ENCODE results near the gene BBS5.

The BBS5 gene

DNA sequence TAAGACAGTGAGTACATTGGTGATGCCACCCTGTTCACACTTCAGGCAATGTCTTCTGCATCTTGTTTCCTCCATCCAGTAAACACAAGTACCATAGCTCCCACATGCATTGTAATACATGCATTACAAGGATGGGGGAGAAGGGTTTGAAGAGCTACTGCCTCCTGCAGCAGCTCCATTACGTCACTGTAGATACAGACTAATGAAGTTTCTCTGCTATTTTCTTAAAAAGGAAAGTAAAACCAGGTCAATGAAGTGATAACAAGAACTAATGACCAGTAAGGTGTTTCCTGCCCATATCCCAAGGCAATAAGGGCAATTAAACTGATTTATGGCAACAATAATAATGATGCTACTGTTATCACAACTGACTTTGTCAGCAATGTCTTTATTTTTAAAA, 18.2 kb upstream of the BBS5 start:
- no peak for TF ChIP-seq TAF1 (IDR thresholded peaks at IDR 0.05; ENCODE audit: low read depth)
- TF ChIP-seq RAD21 (IDR thresholded peaks at IDR 0.05; ENCODE audit: low read depth) = no peak
- TF ChIP-seq TCF12 (IDR thresholded peaks at IDR 0.05; ENCODE audit: low read depth) = no peak
- TF ChIP-seq YY1 (IDR thresholded peaks at IDR 0.05; ENCODE audit: low read depth) = no peak
- no peak for TF ChIP-seq TEAD4 (IDR thresholded peaks at IDR 0.05)
- TF ChIP-seq EP300 (IDR thresholded peaks at IDR 0.05; ENCODE audit: borderline replicate concordance) = no peak
- no peak for TF ChIP-seq NFIC (IDR thresholded peaks at IDR 0.05)
- TF ChIP-seq, protein P1, sequence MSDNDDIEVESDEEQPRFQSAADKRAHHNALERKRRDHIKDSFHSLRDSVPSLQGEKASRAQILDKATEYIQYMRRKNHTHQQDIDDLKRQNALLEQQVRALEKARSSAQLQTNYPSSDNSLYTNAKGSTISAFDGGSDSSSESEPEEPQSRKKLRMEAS (IDR thresholded peaks at IDR 0.05) = no peak
- no peak for TF ChIP-seq FOXM1 (IDR thresholded peaks at IDR 0.05; ENCODE audit: borderline replicate concordance, low read depth)
- TF ChIP-seq, protein P2, sequence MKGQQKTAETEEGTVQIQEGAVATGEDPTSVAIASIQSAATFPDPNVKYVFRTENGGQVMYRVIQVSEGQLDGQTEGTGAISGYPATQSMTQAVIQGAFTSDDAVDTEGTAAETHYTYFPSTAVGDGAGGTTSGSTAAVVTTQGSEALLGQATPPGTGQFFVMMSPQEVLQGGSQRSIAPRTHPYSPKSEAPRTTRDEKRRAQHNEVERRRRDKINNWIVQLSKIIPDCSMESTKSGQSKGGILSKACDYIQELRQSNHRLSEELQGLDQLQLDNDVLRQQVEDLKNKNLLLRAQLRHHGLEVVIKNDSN (IDR thresholded peaks at IDR 0.05) = no peak
- no peak for TF ChIP-seq ZBTB7A (IDR thresholded peaks at IDR 0.05; ENCODE audit: low read depth)
- TF ChIP-seq, protein P3, sequence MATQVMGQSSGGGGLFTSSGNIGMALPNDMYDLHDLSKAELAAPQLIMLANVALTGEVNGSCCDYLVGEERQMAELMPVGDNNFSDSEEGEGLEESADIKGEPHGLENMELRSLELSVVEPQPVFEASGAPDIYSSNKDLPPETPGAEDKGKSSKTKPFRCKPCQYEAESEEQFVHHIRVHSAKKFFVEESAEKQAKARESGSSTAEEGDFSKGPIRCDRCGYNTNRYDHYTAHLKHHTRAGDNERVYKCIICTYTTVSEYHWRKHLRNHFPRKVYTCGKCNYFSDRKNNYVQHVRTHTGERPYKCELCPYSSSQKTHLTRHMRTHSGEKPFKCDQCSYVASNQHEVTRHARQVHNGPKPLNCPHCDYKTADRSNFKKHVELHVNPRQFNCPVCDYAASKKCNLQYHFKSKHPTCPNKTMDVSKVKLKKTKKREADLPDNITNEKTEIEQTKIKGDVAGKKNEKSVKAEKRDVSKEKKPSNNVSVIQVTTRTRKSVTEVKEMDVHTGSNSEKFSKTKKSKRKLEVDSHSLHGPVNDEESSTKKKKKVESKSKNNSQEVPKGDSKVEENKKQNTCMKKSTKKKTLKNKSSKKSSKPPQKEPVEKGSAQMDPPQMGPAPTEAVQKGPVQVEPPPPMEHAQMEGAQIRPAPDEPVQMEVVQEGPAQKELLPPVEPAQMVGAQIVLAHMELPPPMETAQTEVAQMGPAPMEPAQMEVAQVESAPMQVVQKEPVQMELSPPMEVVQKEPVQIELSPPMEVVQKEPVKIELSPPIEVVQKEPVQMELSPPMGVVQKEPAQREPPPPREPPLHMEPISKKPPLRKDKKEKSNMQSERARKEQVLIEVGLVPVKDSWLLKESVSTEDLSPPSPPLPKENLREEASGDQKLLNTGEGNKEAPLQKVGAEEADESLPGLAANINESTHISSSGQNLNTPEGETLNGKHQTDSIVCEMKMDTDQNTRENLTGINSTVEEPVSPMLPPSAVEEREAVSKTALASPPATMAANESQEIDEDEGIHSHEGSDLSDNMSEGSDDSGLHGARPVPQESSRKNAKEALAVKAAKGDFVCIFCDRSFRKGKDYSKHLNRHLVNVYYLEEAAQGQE (IDR thresholded peaks at IDR 0.05; ENCODE audit: low read depth) = no peak
- TF ChIP-seq EGR1 (IDR thresholded peaks at IDR 0.05) = no peak
- no peak for TF ChIP-seq CEBPB (IDR thresholded peaks at IDR 0.05)
- TF ChIP-seq CREB1 (IDR thresholded peaks at IDR 0.05; ENCODE audit: low read depth) = no peak

DNA sequence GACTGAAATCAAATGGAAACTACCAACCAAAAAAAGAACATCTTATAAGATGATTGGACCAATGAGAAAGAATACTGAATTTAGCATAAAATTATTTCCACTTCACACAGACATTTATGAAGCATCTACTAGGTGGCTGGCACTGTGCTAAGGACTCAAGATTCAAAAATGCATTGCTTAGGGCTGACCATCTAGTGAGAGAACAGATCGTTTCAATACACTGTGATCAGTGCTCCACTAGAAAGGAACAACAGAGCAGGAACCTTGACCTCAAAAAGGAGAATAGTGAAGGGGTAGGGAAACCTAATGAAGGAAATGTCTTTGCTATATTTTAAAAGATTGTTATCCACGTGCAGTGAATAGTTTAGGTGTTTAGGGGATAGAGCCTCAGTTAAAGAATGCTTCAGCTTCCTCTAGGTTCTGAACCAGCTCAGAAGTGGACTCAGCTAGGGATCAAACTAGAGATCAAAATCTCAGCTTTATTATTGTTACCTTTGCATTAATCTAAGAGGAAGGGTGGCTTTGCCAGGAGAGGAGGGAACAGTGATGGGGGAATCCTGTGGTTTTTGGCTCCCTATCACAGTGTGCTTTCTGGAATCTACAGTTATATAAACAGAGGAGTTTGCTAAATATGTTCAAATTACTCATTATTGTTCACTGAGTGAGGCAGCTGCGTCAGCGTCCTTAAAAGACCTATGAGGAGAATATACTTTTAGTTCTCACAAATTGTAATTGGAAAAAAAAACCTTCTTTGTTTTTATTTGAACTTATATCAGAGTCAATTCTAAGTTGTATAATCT, 16.2 kb upstream of the BBS5 start:
- TF ChIP-seq TEAD4 (IDR thresholded peaks at IDR 0.05) = no peak
- TF ChIP-seq CEBPB (IDR thresholded peaks at IDR 0.05) = no peak

DNA sequence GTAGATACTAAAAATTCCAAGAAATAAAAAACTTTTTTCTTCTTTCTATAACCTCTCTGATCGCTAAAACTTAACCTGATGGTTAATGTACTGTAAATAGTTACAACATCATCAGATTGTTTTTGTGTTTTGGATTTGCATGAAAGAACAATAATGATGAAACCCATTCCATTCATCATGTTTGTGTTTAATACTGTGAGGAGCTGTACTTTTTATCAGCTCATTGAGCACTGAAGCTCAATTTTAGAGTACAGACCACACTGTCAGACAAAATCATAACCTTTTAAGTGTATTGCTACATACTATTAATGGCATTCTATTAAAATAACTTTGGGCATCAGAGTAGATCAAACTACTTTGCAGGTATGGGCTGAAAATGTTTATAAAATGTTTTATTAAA, 14.8 kb upstream of the BBS5 start:
- TF ChIP-seq CEBPB (IDR thresholded peaks at IDR 0.05) (0 out of 2 replicates have a peak, but pooled peaks have one; percentile 32), FOXM1 (IDR thresholded peaks at IDR 0.05; ENCODE audit: borderline replicate concordance, low read depth) (no peak)

DNA sequence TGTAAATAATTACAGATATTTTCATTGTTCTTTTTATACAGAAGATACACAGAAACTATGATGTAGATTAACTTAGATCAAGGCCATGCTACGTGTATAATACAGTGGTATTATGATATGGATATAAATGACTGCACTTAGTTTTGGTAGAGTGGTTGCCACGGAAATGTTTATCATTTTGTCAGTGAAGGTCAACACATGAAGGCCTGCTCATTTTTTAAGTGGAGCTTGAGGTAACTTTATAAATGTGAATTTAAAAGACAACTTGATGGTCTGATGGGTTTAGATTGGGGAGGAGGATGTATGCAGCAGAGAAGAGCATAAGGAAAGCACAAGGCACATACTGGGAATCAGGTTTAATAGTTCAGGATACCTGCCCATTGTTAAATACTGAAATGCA, 14.4 kb upstream of the BBS5 start:
- TF ChIP-seq, protein P3 (IDR thresholded peaks at IDR 0.05; ENCODE audit: low read depth) = no peak
- TF ChIP-seq, protein P2 (IDR thresholded peaks at IDR 0.05) = no peak
- TF ChIP-seq, protein P1 (IDR thresholded peaks at IDR 0.05) = no peak
- TF ChIP-seq EP300 (IDR thresholded peaks at IDR 0.05; ENCODE audit: borderline replicate concordance) (no peak), EGR1 (IDR thresholded peaks at IDR 0.05) (no peak), RAD21 (IDR thresholded peaks at IDR 0.05; ENCODE audit: low read depth) (no peak), NFIC (IDR thresholded peaks at IDR 0.05) (no peak), CEBPB (IDR thresholded peaks at IDR 0.05) (no peak), TCF12 (IDR thresholded peaks at IDR 0.05; ENCODE audit: low read depth) (no peak)

DNA sequence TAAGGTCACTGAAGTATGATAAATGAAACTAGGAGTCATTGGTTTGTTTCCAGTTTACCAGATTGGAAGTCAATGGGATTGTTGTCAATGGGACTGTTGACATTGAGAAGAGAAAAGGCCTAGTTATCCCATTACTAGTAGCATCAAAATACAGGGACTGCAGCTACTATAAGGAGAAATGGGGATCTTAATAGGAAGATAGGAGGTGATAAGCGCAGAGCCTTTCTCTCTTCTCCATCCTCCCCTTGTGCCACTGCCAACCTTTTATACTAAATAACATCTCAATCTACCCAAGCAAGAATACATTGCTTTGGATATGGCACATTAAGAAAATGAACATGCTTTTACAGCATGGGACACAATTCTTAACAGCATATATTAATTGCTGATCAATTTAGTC, 10.5 kb upstream of the BBS5 start:
- no peak for TF ChIP-seq RAD21 (IDR thresholded peaks at IDR 0.05; ENCODE audit: low read depth)
- TF ChIP-seq FOXM1 (IDR thresholded peaks at IDR 0.05; ENCODE audit: borderline replicate concordance, low read depth) = no peak

DNA sequence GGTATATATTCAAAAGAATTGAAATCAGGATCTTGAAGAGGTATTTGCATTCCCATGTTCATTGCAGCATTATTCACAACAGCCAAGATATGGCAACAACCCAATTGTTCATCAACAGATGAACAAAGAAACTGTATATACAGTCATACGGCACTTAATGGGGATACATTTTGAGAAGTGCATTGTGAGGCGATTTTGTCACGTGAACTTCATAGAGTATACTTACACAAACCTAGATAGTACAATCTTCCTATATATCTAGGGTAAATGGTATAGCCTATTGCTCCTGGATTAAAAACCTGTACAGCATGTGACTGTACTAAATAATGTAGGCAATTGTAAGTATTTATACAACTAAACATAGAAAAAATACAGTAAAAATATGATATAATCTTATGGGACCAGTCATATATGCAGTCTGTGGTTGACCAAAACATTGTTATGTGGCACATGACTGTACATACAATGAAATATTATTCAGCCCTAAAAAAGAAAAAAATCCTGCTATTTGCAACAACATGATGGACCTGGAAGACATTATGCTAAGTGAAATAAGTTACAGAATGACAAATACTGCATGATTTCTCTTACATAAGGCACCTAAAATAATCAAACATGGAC, 9.2 kb upstream of the BBS5 start:
- no peak for TF ChIP-seq RAD21 (IDR thresholded peaks at IDR 0.05; ENCODE audit: low read depth)
- TF ChIP-seq TAF1 (IDR thresholded peaks at IDR 0.05; ENCODE audit: low read depth) = no peak
- no peak for TF ChIP-seq EGR1 (IDR thresholded peaks at IDR 0.05)
- TF ChIP-seq TEAD4 (IDR thresholded peaks at IDR 0.05) = no peak
- TF ChIP-seq FOXM1 (IDR thresholded peaks at IDR 0.05; ENCODE audit: borderline replicate concordance, low read depth) = no peak
- TF ChIP-seq CEBPB (IDR thresholded peaks at IDR 0.05) = no peak
- no peak for TF ChIP-seq YY1 (IDR thresholded peaks at IDR 0.05; ENCODE audit: low read depth)
- TF ChIP-seq, protein P1 (IDR thresholded peaks at IDR 0.05) = no peak
- TF ChIP-seq NFIC (IDR thresholded peaks at IDR 0.05) = no peak

Data from Ishikawa (cell line).